Fibroblast of mammary gland (primary cell): ENCODE data around the gene DLG1.
A peak's percentile ranks its signal among the peaks of the same experiment; 100 is the strongest.

ENCODE experiments used
- DNase-seq: peaks from one replicate; pipeline ENCODE4 v3.0.0-alpha.2; 2010; ENCODE audit warnings: low read depth
- H3K4me3 ChIP-seq: 2 replicates; pipeline ENCODE4 v1.5.1; 2011; ENCODE audit warnings: low read depth, mild to moderate bottlenecking, low read length, moderate library complexity; ENCODE audit not compliant: control insufficient read depth
- CTCF ChIP-seq: conservative IDR thresholded peaks from 2 replicates; pipeline ENCODE4 v1.5.1; 2011; ENCODE audit warnings: low read depth, low read length, inconsistent platforms; ENCODE audit not compliant: control insufficient read depth, insufficient read depth

DLG1 gene

GRCh38 chr3:197322149-197322548 lies 23.7 kb upstream of the DLG1 start:
- no peak overlapping the region for H3K4me3 ChIP-seq
- DNase-seq: no peak
- TF ChIP-seq CTCF: no peak

- DNase-seq: no peak
- no peak for TF ChIP-seq CTCF
- no peak overlapping the region for H3K4me3 ChIP-seq
These were observed 22.2 kb upstream of the DLG1 start for GRCh38 chr3:197320582-197320981.

- no peak for TF ChIP-seq CTCF
- DNase-seq: peak; percentile 93
- H3K4me3 ChIP-seq: no peak overlapping the region
These were observed 19.0 kb upstream of the DLG1 start for GRCh38 chr3:197317250-197317963.

GRCh38 chr3:197312431-197312830 lies 14.0 kb upstream of the DLG1 start:
- no peak for TF ChIP-seq CTCF
- no peak overlapping the region for H3K4me3 ChIP-seq
- no peak for DNase-seq

GRCh38 chr3:197311591-197311990 lies 13.2 kb upstream of the DLG1 start:
- no peak for TF ChIP-seq CTCF

GRCh38 chr3:197309528-197310361 lies 11.3 kb upstream of the DLG1 start:
- no peak for TF ChIP-seq CTCF
- no peak overlapping the region for H3K4me3 ChIP-seq
- DNase-seq: peak; percentile 95

More at GRCh38 chr3:197311591-197311990, 13.2 kb upstream of the DLG1 start:
- DNase-seq: no peak
- H3K4me3 ChIP-seq: no peak overlapping the region
